Suprapubic skin (tissue), 3 donors: Measurements from ENCODE around the gene BAG5.

Experiments
- CTCF ChIP-seq, 2 donors: fragments of 200-600 bp in 1 of 2; fragments of 450-650 bp in 1 of 2; sonication (generic) in 1 of 2; IDR thresholded peaks; one replicate each; pipeline ENCODE4 v1.5.1; 2016 to 2019; ENCODE audit warnings: antibody characterized with exemption in 2 of 2, mild to moderate bottlenecking in 1 of 2, moderate library complexity in 1 of 2
- POLR2AphosphoS5 ChIP-seq, 3 donors: sonication (generic); formaldehyde crosslinking; IDR thresholded peaks; one replicate each; pipeline ENCODE4 v1.6.1; 2017; ENCODE audit warnings: antibody characterized with exemption in 3 of 3

- TF ChIP-seq CTCF (IDR thresholded peaks at IDR 0.05) (no peak), POLR2AphosphoS5 (IDR thresholded peaks at IDR 0.05) (no peak)
Measured at GRCh38 chr14:103581206-103581605, 18.7 kb upstream of the BAG5 start.
